Stimulated activated CD8-positive, alpha-beta memory T cell treated with anti-CD3 and anti-CD28 coated beads, Interleukin-12 subunit alpha, Interleukin-12 subunit beta, amount 100 ng/mL, for 24 hours (primary cell): ENCODE results near the gene ERP44.
"Not testable (repeated sequence)": the region's sequence is repeated elsewhere in the genome, so short reads cannot be mapped to it uniquely, and the experiment has no call there.

Source experiments
- DNase-seq: peaks from one replicate; pipeline ENCODE4 v3.0.0-alpha.2; 2020; ENCODE audit errors: extremely low read depth

The ERP44 gene

GRCh38 chr9:100067990-100068389, 30.8 kb downstream of the ERP44 start:
- DNase-seq = not testable (repeated sequence)

- no peak for DNase-seq
Measured at GRCh38 chr9:100066539-100066938, 32.3 kb downstream of the ERP44 start.

- no peak for DNase-seq
Measured at GRCh38 chr9:100064872-100065581, 33.8 kb downstream of the ERP44 start.

GRCh38 chr9:100063185-100063584, 35.6 kb downstream of the ERP44 start:
- DNase-seq = no peak

- not testable (repeated sequence) for DNase-seq
Measured at GRCh38 chr9:100062683-100063082, 36.1 kb downstream of the ERP44 start.

- DNase-seq = no peak
Measured at GRCh38 chr9:100058699-100059579, 39.9 kb downstream of the ERP44 start.

GRCh38 chr9:100057624-100058023, 41.2 kb downstream of the ERP44 start:
- DNase-seq = no peak

- no peak for DNase-seq
Measured at GRCh38 chr9:100056561-100056960, 42.2 kb downstream of the ERP44 start.

- no peak for DNase-seq
Measured at GRCh38 chr9:100052375-100052774, 46.4 kb downstream of the ERP44 start.

- DNase-seq = no peak
Measured at GRCh38 chr9:100049551-100049950, 49.2 kb downstream of the ERP44 start.

GRCh38 chr9:100038472-100038871, 60.3 kb downstream of the ERP44 start:
- DNase-seq = no peak

- no peak for DNase-seq
Measured at GRCh38 chr9:100033877-100034551, 64.8 kb downstream of the ERP44 start.

- DNase-seq = no peak
Measured at GRCh38 chr9:100030548-100030947, 68.3 kb downstream of the ERP44 start.

GRCh38 chr9:100029251-100029650, 69.5 kb downstream of the ERP44 start:
- DNase-seq = no peak

- peak; percentile 24 for DNase-seq
Measured at GRCh38 chr9:100028201-100028784, 70.5 kb downstream of the ERP44 start.

GRCh38 chr9:100027543-100027942, 71.3 kb downstream of the ERP44 start:
- no peak for DNase-seq

GRCh38 chr9:100021931-100022330, 76.9 kb downstream of the ERP44 start:
- DNase-seq = no peak

- DNase-seq = no peak
Measured at GRCh38 chr9:100020121-100020795, 78.5 kb downstream of the ERP44 start.

- DNase-seq = no peak
Measured at GRCh38 chr9:100019541-100019940, 79.3 kb downstream of the ERP44 start.

GRCh38 chr9:100014846-100015245, 84.0 kb downstream of the ERP44 start:
- DNase-seq = no peak

GRCh38 chr9:100013573-100013972, 85.2 kb downstream of the ERP44 start:
- DNase-seq = no peak

- DNase-seq = no peak
Measured at GRCh38 chr9:100012279-100012678, 86.5 kb downstream of the ERP44 start.
